Gastroesophageal sphincter (tissue), 4 donors: ENCODE results near the gene KAZN. TPM values are rescaled to one million over a fixed set of nuclear protein-coding genes. Genes with fewer than 3 reads are reported as not detected.

Experiments
- ATAC-seq: fragments of 150-250 bp; one replicate; pipeline ENCODE4 v1.9.1; 2016; ENCODE audit warnings: mild to moderate bottlenecking, moderate library complexity
- H3K27ac ChIP-seq, 4 donors: fragments of 200-600 bp; sonication (generic) in 3 of 4; 1 replicate in 3 of 4; 2 replicates in 1 of 4; pipeline ENCODE4 v1.5.1; 2016 to 2019
- H3K27me3 ChIP-seq: fragments of 200-600 bp; sonication (generic); one replicate; pipeline ENCODE4 v1.5.1; 2019
- H3K36me3 ChIP-seq, 2 donors: fragments of 200-600 bp; sonication (generic); one replicate each; pipeline ENCODE4 v1.5.1; 2019; ENCODE audit warnings: control low read depth in 1 of 2
- H3K4me1 ChIP-seq, 3 donors: fragments of 200-600 bp; sonication (generic); 1 replicate in 2 of 3; 2 replicates in 1 of 3; pipeline ENCODE4 v1.5.1; 2016 to 2019; ENCODE audit warnings: control low read depth in 2 of 3
- H3K4me3 ChIP-seq, 2 donors: fragments of 200-600 bp; sonication (generic); one replicate each; pipeline ENCODE4 v1.5.1; 2019; ENCODE audit warnings: mild to moderate bottlenecking in 1 of 2, moderate library complexity in 1 of 2
- H3K9me3 ChIP-seq, 3 donors: fragments of 200-600 bp; sonication (generic); one replicate each; pipeline ENCODE4 v1.5.1; 2017 to 2019; ENCODE audit warnings: control low read depth in 2 of 3
- EP300 ChIP-seq: sonication (generic); formaldehyde crosslinking; IDR thresholded peaks from one replicate; pipeline ENCODE4 v1.6.1; 2017; ENCODE audit warnings: antibody characterized with exemption, mild to moderate bottlenecking
- POLR2A ChIP-seq, 2 donors: fragments of 450-650 bp; IDR thresholded peaks; one replicate each; pipeline ENCODE4 v1.6.1; 2017; ENCODE audit warnings: antibody characterized with exemption in 2 of 2, mild to moderate bottlenecking in 2 of 2, moderate library complexity in 1 of 2
- POLR2AphosphoS5 ChIP-seq: sonication (generic); formaldehyde crosslinking; IDR thresholded peaks from one replicate; pipeline ENCODE4 v1.6.1; 2017; ENCODE audit warnings: antibody characterized with exemption
- WGBS, 2 donors: methylation state at CpG; one replicate each; pipeline ENCODE4 v1.1.5; 2018; ENCODE audit warnings: low coverage in 1 of 2; 5-methylcytosine and 5-hydroxymethylcytosine counted together
- total RNA-seq, 4 donors: library from RNA; depleted of rRNA; stranded (reverse); fragments of >200 nt; gene quantifications; one replicate each; pipeline ENCODE4 v1.1.0, GENCODE V29; 2016
- TF ChIP-seq, protein P1 (sequence below), 4 experiments: fragments of 200-600 bp in 2 of 4; fragments of 450-650 bp in 2 of 4; sonication (generic) in 1 of 4; IDR thresholded peaks; one replicate each; pipeline ENCODE4 v1.5.1; 2017 to 2019; ENCODE audit warnings: antibody characterized with exemption in 4 of 4, mild to moderate bottlenecking in 2 of 4, moderate library complexity in 2 of 4

KAZN gene
- total RNA-seq, 4 donors from 2014 or later: 6.5 to 16.6 (median 11.5) TPM

DNA sequence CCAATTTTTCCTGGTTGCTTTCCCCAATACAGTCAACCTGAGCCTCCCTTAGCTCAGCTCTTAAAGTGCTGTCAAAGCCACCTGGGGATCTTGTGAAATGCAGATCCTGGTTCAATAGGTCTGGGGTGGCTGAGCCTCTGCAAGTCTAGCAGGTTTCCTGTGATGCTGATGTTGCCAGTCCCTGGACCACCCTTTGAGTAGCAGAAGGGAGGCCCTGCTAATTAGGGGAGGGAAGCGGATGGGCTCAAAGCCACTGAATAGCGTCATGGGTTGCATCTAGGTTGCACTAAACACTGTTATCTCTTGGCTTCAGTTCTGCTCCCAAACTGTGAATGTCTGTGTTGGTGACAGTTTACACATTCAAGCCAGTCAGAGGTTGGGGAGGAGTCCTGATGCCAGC is 127.2 kb downstream of the KAZN start:
- Histone ChIP-seq H3K4me1 (no peaks in the 10 kb centered on the region), H3K27me3 (peaks cover 15% of the 10 kb centered on the region), H3K27ac (no peak overlapping the region), H3K9me3 (no peaks in the 10 kb centered on the region), H3K4me3 (no peak overlapping the region), H3K36me3 (no peaks in the 10 kb centered on the region)
- TF ChIP-seq POLR2AphosphoS5: no peak
- TF ChIP-seq EP300: no peak
- no peak for TF ChIP-seq POLR2A (IDR thresholded peaks at IDR 0.05)
- TF ChIP-seq, protein P1, sequence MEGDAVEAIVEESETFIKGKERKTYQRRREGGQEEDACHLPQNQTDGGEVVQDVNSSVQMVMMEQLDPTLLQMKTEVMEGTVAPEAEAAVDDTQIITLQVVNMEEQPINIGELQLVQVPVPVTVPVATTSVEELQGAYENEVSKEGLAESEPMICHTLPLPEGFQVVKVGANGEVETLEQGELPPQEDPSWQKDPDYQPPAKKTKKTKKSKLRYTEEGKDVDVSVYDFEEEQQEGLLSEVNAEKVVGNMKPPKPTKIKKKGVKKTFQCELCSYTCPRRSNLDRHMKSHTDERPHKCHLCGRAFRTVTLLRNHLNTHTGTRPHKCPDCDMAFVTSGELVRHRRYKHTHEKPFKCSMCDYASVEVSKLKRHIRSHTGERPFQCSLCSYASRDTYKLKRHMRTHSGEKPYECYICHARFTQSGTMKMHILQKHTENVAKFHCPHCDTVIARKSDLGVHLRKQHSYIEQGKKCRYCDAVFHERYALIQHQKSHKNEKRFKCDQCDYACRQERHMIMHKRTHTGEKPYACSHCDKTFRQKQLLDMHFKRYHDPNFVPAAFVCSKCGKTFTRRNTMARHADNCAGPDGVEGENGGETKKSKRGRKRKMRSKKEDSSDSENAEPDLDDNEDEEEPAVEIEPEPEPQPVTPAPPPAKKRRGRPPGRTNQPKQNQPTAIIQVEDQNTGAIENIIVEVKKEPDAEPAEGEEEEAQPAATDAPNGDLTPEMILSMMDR (IDR thresholded peaks at IDR 0.05): no peak
- ATAC-seq: no peak
- WGBS, 2 donors: 47% methylated on average over 2 of the region's 2 CpGs; no CpG with 5 or more reads in 1 of the 2 donors

DNA sequence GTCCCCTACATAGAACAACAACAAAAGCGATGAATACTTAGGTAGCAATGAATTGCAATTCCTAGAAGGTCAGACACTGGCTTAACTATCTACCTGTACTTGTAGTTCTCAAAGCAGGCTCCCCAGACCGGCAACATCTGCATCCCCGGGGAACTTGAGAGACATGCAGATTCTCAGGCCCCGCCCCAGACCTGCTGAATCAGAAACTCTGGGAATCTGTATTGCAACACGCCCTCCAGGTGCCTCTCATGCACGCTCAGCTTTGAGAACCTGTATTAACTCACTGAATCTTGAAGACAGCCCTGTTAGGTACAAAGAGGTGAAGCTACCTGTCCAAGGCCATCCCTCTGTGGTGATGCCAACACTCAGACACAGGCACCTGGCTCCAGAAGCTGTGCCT is 128.1 kb downstream of the KAZN start:
- Histone ChIP-seq H3K36me3 (no peaks in the 10 kb centered on the region), H3K4me1 (no peaks in the 10 kb centered on the region), H3K27me3 (peaks cover 15% of the 10 kb centered on the region), H3K4me3 (no peak overlapping the region), H3K9me3 (no peaks in the 10 kb centered on the region), H3K27ac (no peak overlapping the region)
- ATAC-seq: no peak
- 78 to 100% methylated on average over 2 to 4 of the region's 6 CpGs for WGBS, 2 donors
- no peak for TF ChIP-seq POLR2A (IDR thresholded peaks at IDR 0.05)
- TF ChIP-seq, protein P1 (IDR thresholded peaks at IDR 0.05): no peak
- TF ChIP-seq POLR2AphosphoS5: no peak
- TF ChIP-seq EP300: no peak

DNA sequence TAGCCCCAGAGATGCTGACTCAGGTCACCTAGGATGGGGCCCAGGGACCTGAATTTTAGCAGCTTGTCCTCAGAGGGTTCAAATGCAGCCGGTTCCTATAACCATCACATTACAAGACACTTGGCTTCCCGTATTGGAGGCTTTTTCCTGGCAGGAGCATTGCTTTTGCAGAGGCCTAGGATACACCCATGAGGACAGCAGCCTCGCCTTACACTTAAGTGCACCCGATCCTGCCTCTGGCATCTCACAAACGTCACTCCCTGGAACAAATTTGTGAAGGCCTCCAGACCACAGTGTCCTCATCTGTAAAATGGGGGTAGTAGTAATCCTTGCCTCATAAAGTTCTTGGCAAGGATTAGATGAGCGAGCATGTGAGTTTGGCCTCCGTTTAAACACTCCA is 130.0 kb downstream of the KAZN start:
- Histone ChIP-seq H3K36me3 (no peaks in the 10 kb centered on the region), H3K27ac (no peak overlapping the region), H3K27me3 (peaks cover 5% of the 10 kb centered on the region), H3K4me1 (peaks cover 0 to 10% (median 0%) of the 10 kb centered on the region in 3 donors), H3K9me3 (no peaks in the 10 kb centered on the region), H3K4me3 (no peak overlapping the region)
- TF ChIP-seq, protein P1 (IDR thresholded peaks at IDR 0.05): no peak
- no peak for TF ChIP-seq POLR2A (IDR thresholded peaks at IDR 0.05)
- TF ChIP-seq POLR2AphosphoS5: no peak
- TF ChIP-seq EP300: no peak
- 92 to 100% methylated on average over 2 to 6 of the region's 7 CpGs for WGBS, 2 donors
- no peak for ATAC-seq

DNA sequence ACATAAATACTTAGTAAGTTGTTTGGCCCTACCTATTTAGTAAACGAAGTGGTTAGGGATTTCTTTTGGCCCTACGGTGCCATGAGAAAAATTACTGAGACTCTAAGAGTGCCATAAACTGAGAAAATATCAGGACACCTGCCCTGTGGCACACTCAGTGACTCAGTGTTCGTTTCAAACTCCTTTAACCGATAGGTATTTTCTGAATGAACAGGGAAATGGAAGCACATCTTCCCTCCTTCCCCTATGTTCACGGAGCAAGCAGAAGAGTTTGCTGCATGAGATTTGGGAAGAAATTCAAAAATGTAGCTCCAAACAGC is 134.2 kb downstream of the KAZN start:
- Histone ChIP-seq H3K27me3 (peaks cover 14% of the 10 kb centered on the region), H3K4me3 (no peak overlapping the region), H3K36me3 (no peaks in the 10 kb centered on the region), H3K4me1 (peaks cover 0 to 10% (median 0%) of the 10 kb centered on the region in 3 donors), H3K27ac (no peak overlapping the region), H3K9me3 (no peaks in the 10 kb centered on the region)
- TF ChIP-seq POLR2A (IDR thresholded peaks at IDR 0.05): no peak
- no peak for TF ChIP-seq EP300
- no peak for ATAC-seq
- 68 to 75% methylated on average over 5 of the region's 5 CpGs for WGBS, 2 donors

DNA sequence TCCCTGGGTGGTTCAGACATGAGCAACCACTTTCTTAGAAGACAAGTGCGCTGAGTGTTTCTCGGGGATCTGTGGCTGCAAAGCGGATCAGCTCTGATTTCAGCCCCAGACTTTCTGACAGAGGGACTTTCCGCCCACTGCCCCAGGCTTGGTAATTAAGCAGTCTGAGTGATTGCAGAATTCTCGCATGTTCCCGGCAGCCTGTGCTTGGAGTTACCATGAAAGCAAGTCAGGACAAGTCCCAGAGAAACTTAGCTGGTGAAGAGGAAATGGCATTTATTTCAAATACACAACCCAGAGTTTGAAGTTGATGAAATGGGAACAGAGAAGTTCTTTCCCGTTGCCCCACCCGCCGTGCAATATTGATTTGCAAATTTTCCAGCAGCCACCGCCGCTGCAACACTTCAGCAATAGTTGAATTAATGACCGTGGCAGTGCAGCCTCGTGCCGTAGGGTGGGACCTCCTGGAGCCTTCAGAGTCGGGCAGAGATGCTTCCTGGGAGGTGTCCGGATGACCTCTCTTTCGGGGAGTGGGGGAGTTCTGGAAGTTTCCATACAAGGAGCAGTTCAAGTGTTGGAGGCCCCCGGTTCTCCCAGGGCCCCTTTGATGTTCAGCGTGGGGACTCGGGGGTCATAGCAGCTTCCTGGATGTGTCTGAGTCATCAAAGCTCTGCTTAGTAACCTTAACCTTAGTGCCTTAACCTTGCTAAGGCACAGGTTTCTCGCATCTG is 134.7 kb downstream of the KAZN start:
- H3K27me3 ChIP-seq: peaks cover 18% of the 10 kb centered on the region
- TF ChIP-seq POLR2AphosphoS5: no peak
- TF ChIP-seq, protein P1 (IDR thresholded peaks at IDR 0.05): no peak
- no peak for TF ChIP-seq EP300
- TF ChIP-seq POLR2A (IDR thresholded peaks at IDR 0.05): no peak
- peaks cover 0 to 10% (median 0%) of the 10 kb centered on the region in 3 donors for H3K4me1 ChIP-seq
- no peaks in the 10 kb centered on the region for H3K9me3 ChIP-seq
- 47 to 75% methylated on average over 3 to 9 of the region's 21 CpGs for WGBS, 2 donors
- H3K27ac ChIP-seq: no peak overlapping the region
- no peaks in the 10 kb centered on the region for H3K36me3 ChIP-seq
- ATAC-seq: peak; percentile 21
- no peak overlapping the region for H3K4me3 ChIP-seq
